ENCODE measurements around the gene RPL28.

Gene RPL28

DNA sequence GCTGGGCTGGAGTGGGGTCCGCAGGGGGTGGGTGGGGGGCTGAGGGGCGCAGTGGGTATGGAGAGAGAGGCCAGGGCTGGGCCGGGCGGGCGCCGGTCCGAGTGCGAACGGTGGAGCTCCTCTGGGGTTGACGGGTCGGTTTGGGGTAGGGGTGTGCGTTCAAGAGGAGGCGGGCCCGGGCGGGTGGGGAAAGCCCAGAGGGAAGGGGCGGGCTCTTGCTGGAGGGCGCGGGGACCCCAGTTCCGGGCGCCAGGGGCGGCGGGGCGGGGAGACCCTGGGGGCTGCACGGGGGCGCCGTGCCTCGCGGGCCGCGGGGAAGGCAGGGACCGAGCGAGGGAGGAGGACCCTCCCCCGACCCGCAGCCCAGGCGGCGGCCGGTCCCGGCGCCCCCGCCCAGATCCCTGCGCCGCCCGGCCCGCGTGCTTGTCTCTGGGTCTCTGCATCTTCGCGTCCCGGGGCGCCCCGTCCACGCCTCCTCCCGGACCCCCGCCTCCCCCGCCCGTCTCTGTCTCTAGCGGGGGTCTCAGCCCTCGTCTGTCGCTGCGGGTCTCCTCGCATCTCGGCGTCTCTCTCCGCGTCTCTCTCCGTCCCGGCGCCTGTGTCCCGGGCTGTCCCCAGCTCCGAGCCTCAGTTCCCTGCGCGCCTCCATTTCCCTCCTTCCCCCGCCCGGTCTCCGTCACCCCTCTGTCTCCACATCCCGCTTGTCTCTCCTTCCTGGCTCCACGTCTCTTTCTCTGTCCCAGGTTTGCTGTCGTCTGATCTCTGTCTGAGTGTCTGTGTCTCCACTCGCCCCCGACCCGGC lies 65.6 kb downstream of the RPL28 start:
- no peak for DNase-seq (ENCODE audit: low read depth)

DNA sequence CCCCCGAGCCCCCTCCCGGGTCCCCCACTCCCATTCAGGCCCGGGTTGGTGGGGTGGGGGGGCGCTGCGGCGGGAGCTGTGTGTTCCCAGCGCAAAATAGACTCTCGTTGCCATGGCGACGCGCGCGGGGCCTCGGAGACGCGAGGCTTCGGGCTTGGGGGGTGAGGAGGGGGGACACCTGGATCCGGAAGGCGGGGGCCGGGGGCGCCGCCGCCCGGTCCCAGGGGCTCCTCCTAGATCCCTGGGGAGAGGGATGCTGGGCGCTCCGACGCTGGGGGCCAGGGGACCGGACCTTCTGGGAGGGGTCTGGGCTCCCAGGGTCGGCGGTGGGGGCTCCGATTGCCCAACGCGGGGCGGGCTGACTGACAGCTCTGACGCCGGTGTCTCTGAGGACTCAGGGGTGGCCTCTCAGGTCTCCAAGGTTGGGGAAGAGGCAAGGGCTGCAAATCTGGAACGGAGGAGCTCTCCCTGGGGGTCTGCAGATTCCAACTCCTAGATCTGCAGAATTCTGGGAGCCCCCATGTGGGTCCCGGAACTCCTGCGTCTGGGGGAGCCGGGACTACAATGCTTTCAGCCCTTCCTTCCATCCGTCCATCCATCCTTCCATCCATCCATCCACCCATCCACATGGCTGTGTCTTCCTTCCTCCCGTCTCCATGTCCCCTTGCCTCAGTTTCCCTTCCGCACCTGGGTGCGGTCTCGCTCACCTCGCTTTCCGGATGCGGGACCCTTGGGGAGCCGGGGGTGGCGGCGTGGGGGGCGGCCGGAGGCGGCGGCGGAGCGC lies 66.4 kb downstream of the RPL28 start:
- no peak for DNase-seq (ENCODE audit: low read depth)

Measured in HS-5 (cell line).